ENCODE measurements around the gene CLOCK. TPM values are rescaled to one million over a fixed set of nuclear protein-coding genes. Genes with fewer than 3 reads are reported as not detected.

The CLOCK gene
- total RNA-seq, 1 experiment from 2014 or later = 24.9 TPM

Other genes starting within 250 kb of the CLOCK start
- 17.0 TPM for gene SRD5A3, start 200.7 kb downstream of the CLOCK start, total RNA-seq (2021; ENCODE audit: unreplicated experiment)
- 54.6 TPM for gene TMEM165, start 151.0 kb downstream of the CLOCK start, total RNA-seq (2021; ENCODE audit: unreplicated experiment)
- not detected for gene PDCL2, start 45.3 kb upstream of the CLOCK start, total RNA-seq (2021; ENCODE audit: unreplicated experiment)
- 0.54 TPM for gene NMU, start 89.4 kb upstream of the CLOCK start, total RNA-seq (2021; ENCODE audit: unreplicated experiment)

Data from Panc1 (cell line).